Keratinocyte (primary cell): ENCODE data around the gene NIN.

Experiments
- EZH2 ChIP-seq: IDR thresholded peaks from one replicate; pipeline ENCODE4 v1.6.1; 2012; ENCODE audit warnings: inconsistent platforms, mild to moderate bottlenecking, low read length, moderate library complexity
- TF ChIP-seq, protein P1 (sequence below), 3 experiments: IDR thresholded peaks in 1 of 3; conservative IDR thresholded peaks in 1 of 3; optimal IDR thresholded peaks in 1 of 3; 2 replicates in 2 of 3; 3 replicates in 1 of 3; pipeline versions ENCODE3 to v1.5.1; 2011; ENCODE audit warnings: low read length in 3 of 3, mild to moderate bottlenecking in 3 of 3, moderate library complexity in 2 of 3, control low read depth in 1 of 3, inconsistent platforms in 1 of 3; ENCODE audit not compliant: insufficient read depth in 2 of 3; ENCODE audit errors: extremely low read depth in 1 of 3

GRCh38 chr14:50769863-50770500, 61.0 kb downstream of the NIN start:
- TF ChIP-seq, protein P1, sequence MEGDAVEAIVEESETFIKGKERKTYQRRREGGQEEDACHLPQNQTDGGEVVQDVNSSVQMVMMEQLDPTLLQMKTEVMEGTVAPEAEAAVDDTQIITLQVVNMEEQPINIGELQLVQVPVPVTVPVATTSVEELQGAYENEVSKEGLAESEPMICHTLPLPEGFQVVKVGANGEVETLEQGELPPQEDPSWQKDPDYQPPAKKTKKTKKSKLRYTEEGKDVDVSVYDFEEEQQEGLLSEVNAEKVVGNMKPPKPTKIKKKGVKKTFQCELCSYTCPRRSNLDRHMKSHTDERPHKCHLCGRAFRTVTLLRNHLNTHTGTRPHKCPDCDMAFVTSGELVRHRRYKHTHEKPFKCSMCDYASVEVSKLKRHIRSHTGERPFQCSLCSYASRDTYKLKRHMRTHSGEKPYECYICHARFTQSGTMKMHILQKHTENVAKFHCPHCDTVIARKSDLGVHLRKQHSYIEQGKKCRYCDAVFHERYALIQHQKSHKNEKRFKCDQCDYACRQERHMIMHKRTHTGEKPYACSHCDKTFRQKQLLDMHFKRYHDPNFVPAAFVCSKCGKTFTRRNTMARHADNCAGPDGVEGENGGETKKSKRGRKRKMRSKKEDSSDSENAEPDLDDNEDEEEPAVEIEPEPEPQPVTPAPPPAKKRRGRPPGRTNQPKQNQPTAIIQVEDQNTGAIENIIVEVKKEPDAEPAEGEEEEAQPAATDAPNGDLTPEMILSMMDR (optimal IDR thresholded peaks at IDR 0.05 in 1 of 3, IDR thresholded peaks at IDR 0.05 in 1 of 3, conservative IDR thresholded peaks at IDR 0.05 in 1 of 3; ENCODE audit: extremely low read depth in 1 of 3, insufficient read depth in 2 of 3, low read length in 3 of 3): no peak
- no peak for TF ChIP-seq EZH2
